ENCODE data around the gene SNX15. TPM values are rescaled to one million over a fixed set of nuclear protein-coding genes. Genes with fewer than 3 reads are reported as not detected.

SNX15 gene
- polyA plus RNA-seq, 6 donors from 2014 or later, result 11.7 to 18.3 (median 14.9) TPM

DNA sequence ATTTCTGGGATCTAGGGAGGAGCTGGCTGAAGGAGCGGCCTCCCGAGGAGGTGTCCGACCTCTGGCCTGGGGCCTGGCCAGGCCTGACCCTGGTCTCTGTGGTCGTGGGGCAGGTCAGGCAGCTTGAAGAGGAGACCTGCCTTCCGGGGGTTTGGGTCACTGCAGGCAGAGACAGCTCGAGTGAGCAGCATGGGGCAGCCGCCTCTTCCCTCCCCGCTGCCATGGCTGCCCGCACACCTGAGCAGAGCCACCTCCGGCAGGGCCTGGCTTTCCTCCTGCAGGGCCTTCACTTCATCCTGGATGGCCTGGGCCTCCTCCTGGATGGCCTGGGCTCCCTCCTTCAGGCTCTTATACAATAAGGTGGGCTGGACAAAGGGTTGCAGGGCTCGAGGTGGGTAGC, 39.1 kb downstream of the SNX15 start:
- no peak for ATAC-seq (ENCODE audit: low read depth in 2 of 2)
- Mint-ChIP-seq H3K4me3 (no peak overlapping the region), H3K27me3 (peaks cover 0 to 6% (median 0%) of the 10 kb centered on the region in 3 donors), H3K36me3 (no peaks in the 10 kb centered on the region), H3K27ac (no peak overlapping the region), H3K4me1 (peaks cover 5 to 13% (median 6%) of the 10 kb centered on the region in 3 donors), H3K9me3 (no peaks in the 10 kb centered on the region)
- DNase-seq, result no peak

DNA sequence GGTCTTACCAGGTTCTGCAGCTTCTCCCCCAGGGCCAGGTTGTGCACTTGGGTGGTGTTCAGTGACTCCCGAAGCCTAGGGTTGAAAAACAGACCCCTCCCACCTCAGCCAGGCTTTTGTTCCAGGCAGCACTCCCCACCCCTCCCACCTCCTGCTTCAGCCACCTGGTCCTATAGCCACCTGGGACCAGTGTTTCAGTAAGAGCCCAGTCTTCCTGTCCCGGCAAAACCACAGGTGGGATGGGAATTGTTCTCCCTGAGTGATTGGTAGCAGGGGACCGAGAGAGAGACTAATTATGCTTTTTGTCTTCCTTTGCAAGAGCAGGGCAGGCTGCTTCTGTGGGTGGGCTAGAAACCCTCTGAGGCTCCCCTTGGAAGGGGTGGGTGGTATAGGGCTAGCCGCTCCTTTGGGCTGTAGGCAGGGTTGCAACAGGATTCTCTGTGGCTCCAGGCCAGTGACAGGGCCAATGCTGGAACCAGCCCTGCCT, 39.6 kb downstream of the SNX15 start:
- no peaks in the 10 kb centered on the region for H3K36me3 Mint-ChIP-seq
- no peak overlapping the region for H3K27ac Mint-ChIP-seq
- H3K27me3 Mint-ChIP-seq, result peaks cover 0 to 6% (median 0%) of the 10 kb centered on the region in 3 donors
- peaks cover 5 to 9% (median 6%) of the 10 kb centered on the region in 3 donors for H3K4me1 Mint-ChIP-seq
- ATAC-seq (ENCODE audit: low read depth in 2 of 2) (no peak), DNase-seq (no peak)
- H3K4me3 Mint-ChIP-seq, result no peak overlapping the region
- H3K9me3 Mint-ChIP-seq, result no peaks in the 10 kb centered on the region

DNA sequence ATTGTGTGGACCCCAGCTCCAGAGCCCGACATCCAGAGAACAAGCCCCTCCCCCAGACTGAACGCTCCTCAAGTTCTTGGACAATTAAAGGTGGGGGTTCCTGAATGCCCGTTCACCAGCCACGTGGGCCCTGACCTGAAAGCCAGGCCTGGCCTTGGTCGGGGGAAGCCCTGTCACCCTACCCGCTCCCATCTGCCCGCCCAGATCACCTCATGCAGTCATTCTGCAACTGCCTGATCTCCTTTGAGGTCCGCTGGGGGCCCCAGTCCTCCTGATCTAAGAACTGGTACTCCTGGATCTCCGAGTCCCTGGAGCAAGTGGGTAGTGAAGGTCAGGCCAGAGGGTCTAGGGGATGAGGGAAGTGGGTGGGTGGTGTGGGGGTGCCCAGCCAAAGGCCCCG, 40.2 kb downstream of the SNX15 start:
- DNase-seq, result no peak
- H3K4me1 Mint-ChIP-seq, result peaks cover under 1 to 5% (median 3%) of the 10 kb centered on the region in 3 donors
- no peak overlapping the region for H3K27ac Mint-ChIP-seq
- no peak for ATAC-seq (ENCODE audit: low read depth in 2 of 2)
- H3K27me3 Mint-ChIP-seq, result peaks cover 0 to 6% (median 0%) of the 10 kb centered on the region in 3 donors
- H3K4me3 Mint-ChIP-seq, result peak overlapping the region in 1 of 8 donors; percentile 15
- no peaks in the 10 kb centered on the region for H3K36me3 Mint-ChIP-seq
- H3K9me3 Mint-ChIP-seq, result no peaks in the 10 kb centered on the region

DNA sequence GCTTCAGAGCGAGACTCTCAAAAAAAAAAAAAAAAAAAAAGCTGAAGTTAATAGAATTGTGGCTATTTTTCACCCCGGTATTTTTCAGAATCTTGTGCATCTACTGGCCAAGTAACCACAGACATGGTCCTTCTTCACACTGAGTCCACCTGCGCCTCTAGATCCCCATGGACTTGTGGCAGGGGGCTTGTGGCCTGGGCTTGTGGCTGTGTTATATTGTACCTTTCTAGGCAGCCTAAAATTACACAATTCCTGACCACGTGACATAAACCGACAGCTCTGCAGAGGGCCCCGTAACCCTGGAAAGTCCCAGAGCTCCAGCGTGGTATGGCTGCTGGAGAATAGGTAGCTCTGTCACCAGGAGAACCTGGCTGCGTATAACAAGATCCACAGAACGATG, 42.0 kb downstream of the SNX15 start:
- Mint-ChIP-seq H3K4me3 (no peak overlapping the region), H3K27ac (no peak overlapping the region)
- no peak for DNase-seq

DNA sequence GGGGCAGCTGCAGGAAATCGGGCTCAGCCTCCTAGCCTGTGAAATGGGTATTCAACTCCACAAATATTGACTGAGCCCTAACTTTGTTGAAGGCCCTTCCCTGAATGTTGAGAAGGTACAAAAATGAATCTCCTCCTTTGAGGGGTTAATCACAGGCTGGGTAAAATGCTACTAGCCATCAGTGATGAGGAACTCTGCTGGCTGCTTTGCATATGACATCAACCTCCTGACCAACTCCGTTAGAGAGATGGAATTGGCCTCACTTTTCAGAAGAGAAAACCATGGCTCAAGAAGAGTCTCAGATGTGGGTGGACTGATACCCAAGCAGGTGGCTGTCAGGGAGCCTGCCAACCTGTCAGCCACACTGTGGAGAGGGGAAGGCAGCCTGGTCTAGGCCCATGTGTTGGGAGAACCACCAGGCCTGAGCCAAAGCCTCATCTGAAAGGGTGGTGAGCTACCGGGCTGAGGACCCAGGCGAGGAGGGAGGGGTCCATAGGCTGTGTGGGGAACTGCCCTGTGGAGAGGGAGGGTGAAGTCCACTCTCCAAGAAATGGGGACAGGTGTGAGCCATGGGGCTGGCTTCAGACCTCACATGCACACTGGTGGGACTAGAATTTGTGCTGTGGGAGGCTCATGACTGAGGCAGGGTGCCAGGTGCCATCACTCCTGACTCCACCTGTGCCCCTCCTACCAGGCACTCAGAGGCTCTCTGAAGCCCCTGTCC, 44.8 kb downstream of the SNX15 start:
- peak overlapping the region in 1 of 6 donors; percentile 78 for H3K27ac Mint-ChIP-seq
- ATAC-seq (ENCODE audit: low read depth in 2 of 2) (peak in 1 of 2 donors; percentile 30), DNase-seq (no peak)
- H3K36me3 Mint-ChIP-seq, result no peaks in the 10 kb centered on the region
- no peaks in the 10 kb centered on the region for H3K27me3 Mint-ChIP-seq
- H3K9me3 Mint-ChIP-seq, result no peaks in the 10 kb centered on the region
- H3K4me1 Mint-ChIP-seq, result peaks cover 0 to 1% (median 0%) of the 10 kb centered on the region in 3 donors
- no peak overlapping the region for H3K4me3 Mint-ChIP-seq

More for the DNA sequence above, 42.0 kb downstream of the SNX15 start:
- no peak for ATAC-seq (ENCODE audit: low read depth in 2 of 2)
- Mint-ChIP-seq H3K9me3 (no peaks in the 10 kb centered on the region), H3K4me1 (peaks cover 0 to 1% (median 0%) of the 10 kb centered on the region in 3 donors), H3K27me3 (no peaks in the 10 kb centered on the region), H3K36me3 (no peaks in the 10 kb centered on the region)

DNA sequence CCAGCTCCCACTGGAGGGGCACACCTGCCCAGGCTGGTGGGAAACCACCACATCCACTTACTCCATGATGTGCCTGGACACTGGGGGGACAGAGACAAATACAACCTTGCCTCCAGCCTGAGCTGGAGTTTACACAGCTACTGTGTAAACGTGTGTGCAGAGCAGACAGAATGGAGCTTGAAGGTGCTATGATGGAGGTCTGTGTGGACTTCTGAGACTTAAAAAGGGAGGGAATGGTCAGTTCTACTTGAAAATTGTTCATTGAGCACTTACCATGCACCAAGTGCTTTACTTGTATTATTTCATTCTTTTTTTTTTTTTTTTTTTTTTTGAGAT, 45.4 kb downstream of the SNX15 start:
- ATAC-seq (ENCODE audit: low read depth in 2 of 2), result no peak
- Mint-ChIP-seq H3K4me1 (peaks cover 0 to 1% (median 0%) of the 10 kb centered on the region in 3 donors), H3K36me3 (no peaks in the 10 kb centered on the region), H3K27me3 (no peaks in the 10 kb centered on the region), H3K4me3 (no peak overlapping the region), H3K9me3 (no peaks in the 10 kb centered on the region), H3K27ac (no peak overlapping the region)
- DNase-seq, result no peak

GRCh38 chr11:65077451-65077850, 50.2 kb downstream of the SNX15 start:
- Mint-ChIP-seq H3K4me3 (no peak overlapping the region), H3K4me1 (peaks cover 5 to 16% (median 7%) of the 10 kb centered on the region in 3 donors), H3K9me3 (no peaks in the 10 kb centered on the region), H3K27ac (peak overlapping the region in 1 of 6 donors; percentile 10), H3K36me3 (no peaks in the 10 kb centered on the region), H3K27me3 (no peaks in the 10 kb centered on the region)
- ATAC-seq (ENCODE audit: low read depth in 2 of 2), result no peak
- DNase-seq, result no peak

DNA sequence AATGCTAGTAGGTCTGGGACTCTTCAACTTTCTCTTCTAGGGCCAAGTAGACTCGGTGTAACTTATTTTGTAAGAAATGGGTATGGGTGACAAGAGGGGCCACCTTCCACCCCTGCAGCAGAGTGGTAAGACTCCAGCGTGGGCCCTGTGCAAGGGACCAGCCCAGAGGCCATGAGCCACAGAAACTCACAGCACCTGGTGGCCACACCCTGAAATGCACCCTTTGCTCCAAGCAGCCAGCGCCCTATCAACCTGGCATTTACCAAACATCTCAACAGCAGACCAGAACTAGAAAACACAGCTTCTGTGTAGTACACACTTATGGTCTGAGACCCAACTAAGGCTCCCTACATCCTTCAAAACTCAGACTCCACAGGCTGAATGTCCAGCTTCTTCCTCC, 50.9 kb downstream of the SNX15 start:
- Mint-ChIP-seq H3K36me3 (no peaks in the 10 kb centered on the region), H3K27me3 (no peaks in the 10 kb centered on the region), H3K4me3 (peak overlapping the region in 1 of 8 donors; percentile 41), H3K27ac (peak overlapping the region in 3 of 6 donors; percentile 9 to 66 (median 45)), H3K4me1 (peaks cover 9 to 17% (median 10%) of the 10 kb centered on the region in 3 donors), H3K9me3 (no peaks in the 10 kb centered on the region)
- DNase-seq (peak; percentile 54), ATAC-seq (ENCODE audit: low read depth in 2 of 2) (peak; percentile 84 to 96)

DNA sequence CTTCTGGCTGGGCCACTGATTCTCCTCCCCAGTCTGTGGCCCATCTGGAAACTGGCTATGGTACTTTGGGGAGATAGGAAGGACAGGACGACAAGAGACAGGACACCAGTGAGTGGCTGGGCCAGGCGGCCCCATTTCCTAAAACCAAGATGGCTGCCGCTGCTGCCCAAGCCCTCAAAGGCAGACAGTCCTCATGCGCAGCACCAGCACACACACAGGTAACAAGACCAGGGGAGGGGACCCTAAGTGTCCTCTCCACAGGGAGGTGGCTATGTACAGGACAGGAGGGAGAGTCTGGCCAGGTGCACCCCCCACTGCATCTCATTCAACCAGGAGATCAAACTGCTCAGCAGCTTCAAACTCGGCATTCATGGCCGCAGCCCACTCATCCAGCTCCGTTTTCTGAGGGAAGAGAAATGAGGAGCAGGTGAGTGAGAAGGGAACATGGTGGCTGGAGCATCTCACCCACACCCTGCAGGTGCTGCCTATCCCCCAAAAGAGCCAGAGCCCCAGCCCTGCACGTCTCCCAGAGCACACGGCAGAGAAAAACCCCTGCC, 51.6 kb downstream of the SNX15 start:
- H3K9me3 Mint-ChIP-seq, result no peaks in the 10 kb centered on the region
- H3K27me3 Mint-ChIP-seq, result no peaks in the 10 kb centered on the region
- H3K4me3 Mint-ChIP-seq, result peak overlapping the region in 1 of 8 donors; percentile 29
- DNase-seq, result no peak
- H3K27ac Mint-ChIP-seq, result peak overlapping the region in 3 of 6 donors; percentile 16 to 66 (median 45)
- no peaks in the 10 kb centered on the region for H3K36me3 Mint-ChIP-seq
- ATAC-seq (ENCODE audit: low read depth in 2 of 2), result no peak
- H3K4me1 Mint-ChIP-seq, result peaks cover 16 to 24% (median 17%) of the 10 kb centered on the region in 3 donors

- Mint-ChIP-seq H3K27me3 (no peaks in the 10 kb centered on the region), H3K27ac (peak overlapping the region; percentile 94 to 99 (median 98)), H3K4me1 (peaks cover 33 to 40% (median 37%) of the 10 kb centered on the region in 3 donors), H3K9me3 (no peaks in the 10 kb centered on the region), H3K36me3 (peaks cover 0 to 10% of the 10 kb centered on the region in 2 donors), H3K4me3 (peak overlapping the region; percentile 94 to 99 (median 96))
- no peak for DNase-seq
- no peak for ATAC-seq (ENCODE audit: low read depth in 2 of 2)
Observed at GRCh38 chr11:65083134-65083833, 56.0 kb downstream of the SNX15 start.

- Mint-ChIP-seq H3K9me3 (no peaks in the 10 kb centered on the region), H3K36me3 (peaks cover 6 to 17% of the 10 kb centered on the region in 2 donors), H3K4me1 (peaks cover 34 to 42% (median 35%) of the 10 kb centered on the region in 3 donors), H3K4me3 (peak within 1 kb of the TSS; percentile 94 to 99 (median 96)), H3K27ac (peak within 1 kb of the TSS; percentile 94 to 99 (median 98)), H3K27me3 (no peaks in the 10 kb centered on the region)
- DNase-seq (peak; percentile 96), ATAC-seq (ENCODE audit: low read depth in 2 of 2) (peak; percentile 94 to 95)
Observed at GRCh38 chr11:65083834-65084597, 56.8 kb downstream of the SNX15 start, which contains the start of the genes CDCA5 and ZFPL1. Gene CDCA5 (minus strand): TSS chr11:65084040. CDS start chr11:65083978, 62 bp downstream. Gene ZFPL1 (plus strand): TSS chr11:65084222. CDS start chr11:65084699, 477 bp downstream.

- Mint-ChIP-seq H3K4me3 (peak overlapping the region; percentile 94 to 99 (median 96)), H3K36me3 (peaks cover 10 to 19% of the 10 kb centered on the region in 2 donors)
Observed at GRCh38 chr11:65084598-65085375, 57.5 kb downstream of the SNX15 start.

More at GRCh38 chr11:65084598-65085375, 57.5 kb downstream of the SNX15 start:
- ATAC-seq (ENCODE audit: low read depth in 2 of 2) (peak; percentile 9 to 10), DNase-seq (no peak)
- H3K27me3 Mint-ChIP-seq, result no peaks in the 10 kb centered on the region
- H3K27ac Mint-ChIP-seq, result peak overlapping the region; percentile 94 to 99 (median 98)
- H3K9me3 Mint-ChIP-seq, result no peaks in the 10 kb centered on the region
- H3K4me1 Mint-ChIP-seq, result peaks cover 34 to 42% (median 35%) of the 10 kb centered on the region in 3 donors

All from naive B cell (primary cell).